ENCODE data around the gene PSD4. TPM values are rescaled to one million over a fixed set of nuclear protein-coding genes. Genes with fewer than 3 reads are reported as not detected.

The PSD4 gene
- 5.1 and 10.0 TPM in 2 replicates for total RNA-seq

GRCh38 chr2:113173542-113174375, at the start of gene PSD4:
Gene PSD4 (plus strand): TSS chr2:113173971. CDS start chr2:113182457, 8,486 bp downstream.

GRCh38 chr2:113126845-113127645, 46.7 kb upstream of the PSD4 start, which contains the start of gene IL1RN:
Gene IL1RN (plus strand): TSS chr2:113127598. CDS start chr2:113127625, 27 bp downstream.

Other genes with a start within 250 kb of the PSD4 start
- gene IL36G, start 196.0 kb upstream of the PSD4 start, total RNA-seq, result not detected in 2 replicates
- gene IL36A, start 168.5 kb upstream of the PSD4 start, total RNA-seq, result not detected in 2 replicates
- not detected in 2 replicates for gene IL36B, start 121.1 kb upstream of the PSD4 start, total RNA-seq
- gene IL36RN, start 114.8 kb upstream of the PSD4 start, total RNA-seq, result under 0.01 TPM in 1 of 2 replicates, not detected in the other
- not detected in 2 replicates for gene IL1F10, start 106.0 kb upstream of the PSD4 start, total RNA-seq
- not detected in 2 replicates for gene IL1RN, start 46.4 kb upstream of the PSD4 start, total RNA-seq
- gene PAX8, start 105.0 kb downstream of the PSD4 start, total RNA-seq, result 0.12 and 0.89 TPM in 2 replicates

Data from uterine smooth muscle cell (primary cell).